Iris pigment epithelial cell (primary cell): ENCODE measurements around the gene NNT.
"Not testable (repeated sequence)": the region's sequence is repeated elsewhere in the genome, so short reads cannot be mapped to it uniquely, and the experiment has no call there.

Source experiments
- DNase-seq: peaks from one replicate; pipeline ENCODE4 v3.0.0-alpha.2; 2011; ENCODE audit warnings: low read depth

The NNT gene

GRCh38 chr5:43712081-43712480 is 109.1 kb downstream of the NNT start:
- no peak for DNase-seq

GRCh38 chr5:43719783-43720182 is 116.8 kb downstream of the NNT start:
- DNase-seq: not testable (repeated sequence)

GRCh38 chr5:43728581-43728980 is 125.6 kb downstream of the NNT start:
- DNase-seq: no peak

- peak; percentile 26 for DNase-seq
These were observed 127.0 kb downstream of the NNT start for GRCh38 chr5:43729846-43730478.

- peak; percentile 1 for DNase-seq
These were observed 127.9 kb downstream of the NNT start for GRCh38 chr5:43730832-43731342.

GRCh38 chr5:43731573-43731972 is 128.6 kb downstream of the NNT start:
- DNase-seq: no peak

- not testable (repeated sequence) for DNase-seq
These were observed 143.1 kb downstream of the NNT start for GRCh38 chr5:43745923-43746548.

GRCh38 chr5:43750809-43751208 is 147.8 kb downstream of the NNT start:
- no peak for DNase-seq

- no peak for DNase-seq
These were observed 150.1 kb downstream of the NNT start for GRCh38 chr5:43753069-43753468.
